HG02678 (cell line): Measurements from ENCODE around the gene MAN1B1.
"Not testable (repeated sequence)": the region's sequence is repeated elsewhere in the genome, so short reads cannot be mapped to it uniquely, and the experiment has no call there.

ENCODE experiments used
- ATAC-seq: cut with Tn5 transposase; IDR thresholded peaks from one replicate; pipeline ENCODE4 v1.9.1; 2021; ENCODE audit warnings: mild to moderate bottlenecking, moderate library complexity; ENCODE audit not compliant: unreplicated experiment

MAN1B1 gene

DNA sequence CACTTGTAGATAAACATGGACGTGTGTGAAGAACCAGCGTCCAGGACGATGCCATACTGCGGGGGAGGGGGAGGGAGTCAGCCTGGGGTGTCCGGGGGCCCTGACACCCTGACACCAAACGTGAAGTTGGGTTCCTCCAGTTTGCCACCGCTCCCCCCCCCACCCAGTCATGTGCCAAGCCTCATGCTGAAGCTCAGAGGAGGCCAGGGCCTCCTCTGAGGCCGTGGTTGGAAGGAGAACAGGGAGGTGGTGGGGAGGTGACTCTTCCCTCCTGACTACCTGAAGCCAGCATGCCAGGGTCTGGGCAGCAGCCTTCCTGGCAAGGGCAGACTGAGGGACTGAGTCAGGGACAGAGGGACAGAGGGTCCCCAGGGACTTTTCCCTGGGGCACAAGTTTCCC is 34.5 kb upstream of the MAN1B1 start:
- ATAC-seq = no peak

DNA sequence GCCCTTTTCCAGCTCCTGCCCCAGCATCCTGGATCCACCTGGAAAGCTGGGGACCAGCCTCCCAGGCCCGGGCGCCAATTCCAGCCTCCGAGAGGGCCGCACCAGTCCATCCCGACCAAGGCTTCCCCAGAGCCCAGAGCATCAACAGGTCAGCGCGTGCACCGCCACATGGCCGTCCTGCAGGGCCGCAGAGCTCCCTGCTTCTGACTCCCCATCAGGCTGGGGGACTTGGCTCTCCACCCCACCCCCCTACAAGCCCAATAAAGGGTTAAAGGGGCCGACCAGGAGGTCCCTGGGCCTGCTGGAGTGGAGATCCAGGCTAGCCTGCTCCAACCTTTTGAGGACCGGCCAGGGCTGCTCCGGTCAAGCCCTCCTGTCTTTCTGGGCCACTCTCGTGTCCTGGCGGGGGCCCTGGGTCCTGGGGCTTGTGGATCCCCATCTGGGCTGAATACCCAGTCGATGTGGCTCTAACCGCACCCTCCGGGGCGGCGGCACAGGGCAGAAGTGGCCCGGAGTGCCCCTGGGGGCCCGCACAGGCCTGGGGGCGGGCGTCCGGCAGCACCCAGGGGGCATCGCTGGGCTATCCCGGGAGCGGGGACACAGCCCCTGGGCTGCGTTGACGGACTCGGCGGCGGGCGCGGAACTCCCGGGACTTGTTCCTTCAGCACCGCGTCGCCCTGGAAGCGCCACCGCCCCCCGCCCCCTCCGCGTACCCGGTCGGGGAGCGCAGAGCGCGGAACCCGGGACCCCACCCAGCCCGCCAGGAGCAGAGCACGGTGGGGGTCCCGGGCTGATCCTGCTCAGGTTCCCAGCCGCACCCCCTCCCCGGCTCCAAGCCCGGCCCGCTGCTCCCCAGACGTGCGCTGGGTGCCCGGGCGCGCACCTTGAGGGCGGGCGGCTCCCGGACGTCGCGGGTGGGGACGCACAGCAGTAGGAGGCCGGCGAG is 33.5 kb upstream of the MAN1B1 start:
- no peak for ATAC-seq

- ATAC-seq = no peak
Observed at GRCh38 chr9:137053944-137054931, 32.5 kb upstream of the MAN1B1 start, which contains the start of gene ENTPD2. TSS of gene ENTPD2 (minus strand) at chr9:137054061. CDS start at chr9:137053997, 64 bp downstream.

DNA sequence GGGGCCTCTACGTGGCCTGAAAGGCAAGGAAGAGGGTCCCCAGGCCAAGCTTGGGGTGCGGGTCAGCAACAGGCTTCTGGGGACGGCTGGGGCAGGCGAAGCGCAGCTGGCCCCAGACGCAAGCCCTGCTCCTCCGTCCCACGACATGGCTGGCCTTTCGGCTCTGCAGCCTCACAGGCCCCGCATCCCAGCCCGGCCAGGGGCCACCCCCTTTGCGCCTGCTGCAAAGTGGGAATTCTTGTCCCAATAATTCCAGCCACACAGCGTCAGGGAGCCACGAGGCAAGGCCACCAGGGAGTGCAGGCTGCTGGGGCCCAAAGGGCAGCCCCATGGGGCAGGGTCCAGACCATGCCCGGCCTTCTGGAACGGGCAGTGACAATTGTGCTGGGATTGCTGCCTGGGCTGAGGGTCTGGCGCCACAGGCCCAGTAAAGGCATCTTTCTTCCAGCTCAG is 31.8 kb upstream of the MAN1B1 start:
- no peak for ATAC-seq

- ATAC-seq = no peak
Observed at GRCh38 chr9:137055385-137056364, 31.1 kb upstream of the MAN1B1 start.

GRCh38 chr9:137056739-137057415 is 29.9 kb upstream of the MAN1B1 start:
- no peak for ATAC-seq

GRCh38 chr9:137057545-137057944 is 29.2 kb upstream of the MAN1B1 start:
- no peak for ATAC-seq

GRCh38 chr9:137058521-137059234 is 28.1 kb upstream of the MAN1B1 start:
- no peak for ATAC-seq

- no peak for ATAC-seq
Observed at GRCh38 chr9:137062384-137062783, 24.4 kb upstream of the MAN1B1 start.

- not testable (repeated sequence) for ATAC-seq
Observed at GRCh38 chr9:137062798-137063197, 24.0 kb upstream of the MAN1B1 start.

DNA sequence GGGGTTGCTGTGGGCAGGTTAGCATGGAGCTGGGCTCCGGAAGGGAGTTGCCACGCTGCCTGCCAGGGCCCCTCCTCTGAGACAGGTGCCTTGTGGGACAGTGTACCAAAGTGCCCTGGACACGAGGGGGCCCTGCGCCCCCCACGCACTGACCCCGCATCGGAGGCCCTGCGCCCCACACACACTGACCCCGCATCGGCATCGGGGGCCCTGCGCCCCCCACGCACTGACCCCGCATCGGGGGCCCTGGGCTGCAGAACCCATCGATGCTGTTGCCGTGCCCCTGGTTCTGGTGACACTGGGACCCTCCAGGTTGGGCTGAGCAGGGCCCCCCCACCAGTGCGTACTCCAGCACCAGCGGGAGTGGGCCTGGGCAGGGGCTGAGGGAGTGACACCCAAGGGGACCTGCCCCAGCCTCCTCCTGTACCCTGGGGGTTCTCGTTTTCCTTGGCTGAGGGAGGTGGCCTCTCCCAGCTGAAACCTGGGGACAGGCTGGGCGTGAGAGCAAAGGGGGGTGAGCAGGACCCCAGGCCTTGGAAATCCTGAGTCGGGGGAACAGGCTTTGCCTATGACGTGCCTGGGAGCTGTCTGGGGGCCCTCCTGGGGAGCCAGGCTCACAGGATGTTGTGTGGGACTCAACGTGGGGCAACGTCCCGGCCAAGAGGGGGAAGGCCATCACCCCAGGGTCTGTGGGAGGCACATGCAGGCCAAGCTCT is 23.3 kb upstream of the MAN1B1 start:
- no peak for ATAC-seq

DNA sequence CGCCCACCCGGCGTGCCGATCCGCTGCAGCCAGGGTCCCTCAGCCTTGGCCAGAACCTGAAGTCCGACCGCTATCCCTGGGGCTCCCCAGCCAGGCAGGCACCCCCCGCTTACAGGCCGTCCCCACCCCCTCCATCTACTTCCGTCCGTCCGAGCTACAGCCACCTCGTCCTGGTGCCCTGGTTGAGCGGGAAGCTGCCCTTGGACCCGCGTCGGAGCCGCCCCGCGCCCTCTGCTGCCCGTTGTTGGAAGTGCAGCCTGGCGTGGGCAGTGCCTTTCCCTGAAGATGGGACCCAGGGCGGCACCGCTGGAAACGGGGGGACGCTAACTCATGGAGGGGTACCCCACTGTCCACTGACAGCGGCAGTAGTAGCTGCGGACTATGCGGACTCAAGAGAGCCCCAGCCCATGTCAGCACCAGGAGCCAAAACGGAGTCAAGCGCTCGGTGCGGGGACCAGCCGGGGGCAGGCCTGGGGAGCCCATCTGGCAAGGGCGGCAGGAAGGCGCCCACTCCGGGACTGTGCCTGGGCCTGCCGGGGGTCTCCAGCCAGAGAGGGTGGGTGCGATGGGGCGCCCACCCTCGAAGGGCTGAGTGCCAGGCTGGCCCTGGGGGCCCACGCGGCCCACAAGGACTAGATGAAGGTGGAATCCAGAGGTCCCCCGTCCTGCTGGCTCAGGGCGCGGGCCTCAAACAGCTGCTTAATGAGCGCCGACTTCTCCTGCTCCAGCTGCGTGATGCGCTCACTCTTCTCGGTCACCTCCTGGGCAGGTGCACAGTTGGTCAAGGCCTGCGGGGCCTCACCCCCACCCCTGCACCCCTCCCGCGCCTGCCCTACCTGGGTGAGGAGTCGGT is 22.5 kb upstream of the MAN1B1 start:
- ATAC-seq = no peak

GRCh38 chr9:137064880-137065164 is 22.0 kb upstream of the MAN1B1 start:
- no peak for ATAC-seq

- no peak for ATAC-seq
Observed at GRCh38 chr9:137065336-137065967, 21.3 kb upstream of the MAN1B1 start.

DNA sequence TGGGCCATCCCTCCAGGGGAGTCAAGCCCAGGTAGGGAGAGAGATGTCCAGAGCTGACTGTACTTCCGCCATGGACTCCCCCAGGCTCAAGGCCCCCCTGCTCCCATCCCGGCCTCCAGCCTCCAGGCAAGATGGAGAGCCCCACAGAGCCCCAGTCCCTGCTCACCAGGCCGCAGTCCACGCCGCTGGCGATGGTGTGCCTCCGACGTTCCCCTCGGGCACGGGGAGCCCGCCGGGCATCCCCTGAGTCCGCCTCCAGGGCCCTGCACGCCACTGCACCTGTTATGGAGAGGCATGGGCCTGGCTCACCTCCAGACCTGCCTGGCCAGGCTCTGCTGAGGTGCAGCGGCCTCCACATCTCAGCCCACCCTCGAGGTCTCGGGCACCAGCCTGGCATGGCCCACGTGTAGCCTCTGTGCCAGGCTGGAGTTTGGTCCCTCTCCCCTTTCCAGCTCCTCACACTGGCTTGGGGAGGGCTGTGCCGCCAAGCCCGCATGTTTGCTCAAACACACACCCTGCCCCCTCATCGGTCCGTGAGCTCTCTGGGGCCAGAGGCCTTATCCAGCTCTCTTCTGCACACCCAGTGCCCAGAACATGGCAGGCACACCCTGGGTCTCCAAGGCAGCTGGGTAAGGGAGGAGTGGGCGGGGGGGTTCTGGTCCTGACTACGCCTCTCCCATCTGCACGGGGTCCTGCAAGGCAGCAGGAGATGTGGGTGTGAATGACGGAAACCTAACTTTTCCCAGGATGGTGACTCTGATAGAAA is 20.5 kb upstream of the MAN1B1 start:
- ATAC-seq = no peak

DNA sequence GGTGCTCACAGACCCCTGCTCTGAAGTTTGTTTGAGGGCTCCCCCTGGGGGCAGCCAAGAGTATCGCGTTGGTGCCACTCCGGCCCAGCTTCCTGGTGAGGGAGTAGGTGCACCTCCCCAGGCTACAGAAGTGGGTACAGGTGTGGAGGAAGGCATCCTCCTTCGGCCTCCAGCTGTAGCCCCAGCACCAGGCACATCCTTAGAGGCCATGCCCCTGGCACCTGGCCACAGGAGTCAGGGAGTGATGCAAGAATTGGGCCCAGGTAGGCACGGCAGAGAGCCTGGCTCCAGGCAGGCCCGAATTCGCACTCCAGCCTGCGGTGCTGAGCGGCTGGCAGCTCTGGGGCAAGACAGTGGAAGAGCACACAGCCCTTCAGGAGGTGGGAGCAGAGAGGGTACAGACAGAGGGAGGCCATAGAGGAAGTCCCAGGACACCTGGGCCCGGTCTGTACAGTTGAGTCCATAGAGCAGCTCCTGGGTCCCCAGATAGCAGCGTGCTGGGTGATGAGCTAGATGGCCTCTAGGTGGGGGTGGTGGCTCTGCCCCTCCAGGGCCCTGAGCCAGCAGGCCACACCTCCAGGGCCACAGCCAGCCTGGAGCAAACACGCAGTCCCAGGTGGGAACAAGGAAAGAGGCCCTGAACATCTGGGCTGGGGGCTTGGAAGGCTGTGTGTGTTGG is 18.8 kb upstream of the MAN1B1 start:
- ATAC-seq = peak; percentile 35
